GM12801 (cell line): ENCODE measurements around the gene MDC1.

Experiments
- TF ChIP-seq, protein P1 (sequence below): IDR thresholded peaks from one replicate; pipeline ENCODE4 v1.5.1; 2011; ENCODE audit warnings: control low read depth; ENCODE audit not compliant: insufficient read length; ENCODE audit errors: extremely low read depth

MDC1 gene

GRCh38 chr6:30691208-30691847, 25.8 kb downstream of the MDC1 start:
- TF ChIP-seq, protein P1, sequence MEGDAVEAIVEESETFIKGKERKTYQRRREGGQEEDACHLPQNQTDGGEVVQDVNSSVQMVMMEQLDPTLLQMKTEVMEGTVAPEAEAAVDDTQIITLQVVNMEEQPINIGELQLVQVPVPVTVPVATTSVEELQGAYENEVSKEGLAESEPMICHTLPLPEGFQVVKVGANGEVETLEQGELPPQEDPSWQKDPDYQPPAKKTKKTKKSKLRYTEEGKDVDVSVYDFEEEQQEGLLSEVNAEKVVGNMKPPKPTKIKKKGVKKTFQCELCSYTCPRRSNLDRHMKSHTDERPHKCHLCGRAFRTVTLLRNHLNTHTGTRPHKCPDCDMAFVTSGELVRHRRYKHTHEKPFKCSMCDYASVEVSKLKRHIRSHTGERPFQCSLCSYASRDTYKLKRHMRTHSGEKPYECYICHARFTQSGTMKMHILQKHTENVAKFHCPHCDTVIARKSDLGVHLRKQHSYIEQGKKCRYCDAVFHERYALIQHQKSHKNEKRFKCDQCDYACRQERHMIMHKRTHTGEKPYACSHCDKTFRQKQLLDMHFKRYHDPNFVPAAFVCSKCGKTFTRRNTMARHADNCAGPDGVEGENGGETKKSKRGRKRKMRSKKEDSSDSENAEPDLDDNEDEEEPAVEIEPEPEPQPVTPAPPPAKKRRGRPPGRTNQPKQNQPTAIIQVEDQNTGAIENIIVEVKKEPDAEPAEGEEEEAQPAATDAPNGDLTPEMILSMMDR: no peak

DNA sequence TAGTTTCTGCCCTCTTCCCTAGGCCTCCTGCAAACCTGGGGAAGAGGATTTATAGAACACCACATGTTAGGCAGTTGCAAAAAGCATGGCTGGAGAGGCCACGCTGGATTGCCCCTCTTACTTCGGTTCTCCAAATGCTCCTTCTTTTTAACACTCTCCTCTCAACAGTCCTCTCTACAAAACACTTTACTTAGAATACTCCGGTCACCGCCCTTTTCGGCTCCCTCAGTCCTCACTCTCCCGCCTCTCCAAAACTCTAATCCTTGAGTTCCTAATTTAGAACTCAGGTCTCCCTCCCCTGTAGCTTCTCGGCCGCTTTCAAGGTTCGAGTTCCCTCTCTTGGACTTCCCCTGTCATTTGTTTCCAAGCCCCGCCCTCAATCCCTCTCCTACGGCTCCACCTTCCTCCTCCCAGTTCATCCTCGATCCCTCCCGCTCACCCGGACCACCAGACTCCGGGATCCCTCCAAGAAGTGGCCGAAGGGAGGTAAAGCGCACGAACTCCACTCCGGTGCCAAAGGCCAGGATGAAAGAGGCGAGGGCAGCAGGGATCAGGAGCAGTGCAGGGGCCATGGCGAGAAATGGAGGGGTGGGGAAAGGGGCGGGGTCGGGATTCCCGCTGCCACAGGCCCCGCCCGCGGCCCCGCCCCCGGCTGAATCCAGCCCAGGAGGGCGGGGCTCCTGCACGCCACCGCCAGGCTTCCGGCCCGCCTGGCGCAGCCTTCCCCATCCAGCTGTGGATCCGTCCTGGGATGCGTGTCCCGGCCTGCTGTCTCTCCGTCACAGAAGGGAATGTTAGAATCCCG, 26.5 kb downstream of the MDC1 start, which contains the start of gene NRM:
TSS of gene NRM (minus strand) at position 582 of the 805 bp plus-strand sequence. CDS start at position 572, 10 bp downstream.
- TF ChIP-seq, protein P1: no peak

GRCh38 chr6:30689985-30690384, 27.1 kb downstream of the MDC1 start:
- TF ChIP-seq, protein P1: no peak

DNA sequence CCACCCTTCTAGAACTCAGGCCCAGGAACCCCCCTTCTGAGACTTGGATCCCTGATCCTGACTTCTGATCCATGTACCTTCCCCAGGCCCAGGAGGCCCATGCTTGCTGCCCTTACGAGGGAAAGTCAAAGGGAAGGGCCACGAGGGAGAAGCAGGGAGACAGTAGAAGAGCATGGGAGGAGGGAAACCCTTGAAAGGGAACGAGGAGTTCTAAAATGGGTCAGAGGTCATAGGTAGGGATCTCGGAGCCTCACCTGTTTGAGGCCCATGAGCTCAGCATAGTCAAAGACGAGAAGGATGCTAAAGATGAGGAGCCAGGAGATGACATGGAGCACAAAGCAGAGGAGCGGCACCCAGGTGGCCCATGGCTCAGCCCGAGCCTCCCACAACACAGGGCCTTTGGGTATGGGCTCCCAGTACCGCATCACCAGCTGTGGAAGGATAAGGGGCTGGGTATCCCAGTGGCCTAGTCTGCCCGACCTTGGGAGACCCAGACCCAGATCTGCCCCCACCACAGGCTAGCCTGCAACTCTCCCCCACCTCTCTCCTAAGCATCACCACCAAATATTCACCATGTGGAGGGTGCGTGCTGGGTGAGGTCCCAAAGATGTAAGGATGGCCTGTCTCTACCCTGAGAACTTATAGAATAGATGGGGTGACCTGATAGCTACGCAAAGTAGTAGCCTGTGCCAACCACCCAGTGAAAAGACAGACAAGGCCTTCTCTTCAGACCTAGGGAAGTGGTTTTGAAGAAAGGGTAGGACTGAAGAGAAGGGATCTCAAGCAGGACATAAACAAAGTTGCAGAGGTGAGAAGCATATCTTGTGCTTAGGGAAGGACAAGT, 27.8 kb downstream of the MDC1 start:
- TF ChIP-seq, protein P1: no peak

DNA sequence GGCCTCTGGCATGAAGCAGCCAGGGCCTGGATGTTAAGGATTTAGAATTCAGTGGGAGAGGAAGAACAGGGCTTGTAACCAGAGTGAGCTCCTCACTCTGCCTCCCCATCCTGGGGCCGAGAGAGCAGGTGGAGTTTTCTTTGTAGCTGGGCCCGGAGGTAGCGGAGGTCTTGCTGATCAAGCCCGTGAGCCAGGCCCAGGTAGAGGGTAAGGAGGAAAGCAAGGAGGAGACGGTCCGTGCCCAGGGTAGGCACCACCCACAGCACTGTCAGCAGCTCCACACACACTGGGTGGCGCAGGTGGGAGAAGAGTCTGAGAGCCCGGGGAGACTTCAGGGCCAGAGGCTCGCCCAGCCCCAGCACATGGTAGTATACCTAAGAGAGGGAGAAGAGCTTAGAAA, 28.5 kb downstream of the MDC1 start:
- TF ChIP-seq, protein P1: no peak

DNA sequence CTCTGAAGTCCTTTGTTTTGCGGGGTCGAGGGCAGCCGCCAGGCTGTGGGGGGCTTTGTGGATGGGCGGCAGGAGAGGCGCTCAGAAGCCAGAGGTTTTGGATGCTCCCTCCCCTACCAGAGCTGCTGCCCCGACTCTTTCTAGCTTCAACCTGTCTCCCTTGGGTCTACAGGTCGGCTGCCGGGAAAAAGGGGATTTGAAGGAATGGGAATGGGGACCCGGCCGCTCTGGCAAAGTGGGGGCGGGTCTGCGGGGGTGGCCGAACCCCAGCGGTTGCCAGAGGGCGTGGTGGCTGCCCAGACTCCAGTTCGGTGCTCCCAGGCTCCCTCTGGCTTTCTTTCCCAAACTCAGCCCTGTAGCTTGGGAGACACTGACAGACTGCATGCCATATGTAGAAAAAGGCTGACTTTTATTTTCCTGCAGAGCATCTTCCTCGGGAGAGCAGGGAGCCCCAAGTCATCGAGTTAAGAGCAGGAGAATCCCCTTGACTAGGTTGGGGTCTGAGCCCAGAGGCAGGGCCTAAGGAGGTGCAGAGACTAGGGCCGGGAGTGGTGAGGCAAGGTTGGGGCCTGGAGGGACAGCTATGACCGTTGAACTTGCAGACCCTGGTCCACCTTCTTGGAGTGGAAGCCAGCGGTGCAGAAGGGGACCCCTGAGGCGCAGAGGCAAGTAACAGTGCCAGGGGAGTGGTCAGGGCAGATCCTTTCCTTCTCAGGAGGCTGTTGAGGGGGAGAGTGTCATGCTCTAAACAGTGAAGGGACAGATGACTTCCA, 29.2 kb downstream of the MDC1 start:
- TF ChIP-seq, protein P1: no peak
